DOHH2 (cell line): ENCODE measurements around the gene TMEM107.

ENCODE experiments used
- H3F3A ChIP-seq: fragments of 200-600 bp; sonication (generic), shearing (Covaris generic); 2 replicates; pipeline ENCODE4 v1.6.0; 2016; ENCODE audit warnings: antibody characterized with exemption, mild to moderate bottlenecking; ENCODE audit not compliant: control insufficient read depth, insufficient read depth
- H3K27ac ChIP-seq: fragments of 200-600 bp; sonication (generic); 2 replicates; pipeline ENCODE4 v1.5.1; 2014; ENCODE audit warnings: low read depth, mild to moderate bottlenecking, low read length, moderate library complexity
- H3K27me3 ChIP-seq: fragments of 200-600 bp; sonication (generic); 2 replicates; pipeline ENCODE4 v1.6.1; 2014; ENCODE audit warnings: mild to moderate bottlenecking, low read length, mixed read lengths; ENCODE audit not compliant: control insufficient read depth
- H3K36me3 ChIP-seq: fragments of 200-600 bp; sonication (generic); 2 replicates; pipeline ENCODE4 v1.6.1; 2014; ENCODE audit warnings: mild to moderate bottlenecking, low read length, moderate library complexity, mixed read lengths; ENCODE audit not compliant: control insufficient read depth
- H3K4me1 ChIP-seq: fragments of 200-600 bp; sonication (generic); 2 replicates; pipeline ENCODE4 v1.6.1; 2014; ENCODE audit warnings: mild to moderate bottlenecking, low read length, mixed read lengths; ENCODE audit not compliant: control insufficient read depth
- H3K4me2 ChIP-seq: fragments of 200-600 bp; sonication (generic); 2 replicates; pipeline ENCODE4 v1.6.0; 2014; ENCODE audit warnings: mild to moderate bottlenecking, low read length, moderate library complexity
- H3K4me3 ChIP-seq: fragments of 200-600 bp; sonication (generic); 2 replicates; pipeline ENCODE4 v1.5.1; 2014; ENCODE audit warnings: mild to moderate bottlenecking, low read length, mixed read lengths
- H3K79me2 ChIP-seq: fragments of 200-600 bp; sonication (generic); 2 replicates; pipeline ENCODE4 v1.6.1; 2014; ENCODE audit warnings: mild to moderate bottlenecking, low read length, mixed read lengths; ENCODE audit not compliant: control insufficient read depth
- H3K9me2 ChIP-seq: fragments of 200-600 bp; sonication (generic); replicated peaks from 2 replicates; pipeline ENCODE4 v1.6.1; 2014; ENCODE audit warnings: mild to moderate bottlenecking, low read length, mixed read lengths; ENCODE audit not compliant: control insufficient read depth
- H3K9me3 ChIP-seq: fragments of 200-600 bp; sonication (generic); 2 replicates; pipeline ENCODE4 v1.6.1; 2014; ENCODE audit warnings: antibody characterized with exemption, low read length, mixed read lengths; ENCODE audit not compliant: control insufficient read depth, insufficient read depth
- H4K20me1 ChIP-seq: fragments of 200-600 bp; sonication (generic); 2 replicates; pipeline ENCODE4 v1.6.0; 2014; ENCODE audit warnings: low read depth, mild to moderate bottlenecking, antibody characterized with exemption, low read length, moderate library complexity; ENCODE audit not compliant: control insufficient read depth, insufficient read depth
- EZH2phosphoT487 ChIP-seq: fragments of 200-600 bp; sonication (generic); IDR thresholded peaks from 2 replicates; pipeline ENCODE4 v1.6.1; 2017; ENCODE audit warnings: borderline replicate concordance, mild to moderate bottlenecking, antibody characterized with exemption, low read length, moderate library complexity, mixed read lengths
- TF ChIP-seq, protein P1 (sequence below): fragments of 200-600 bp; sonication (generic); IDR thresholded peaks from one replicate; pipeline ENCODE4 v1.5.1; 2014; ENCODE audit warnings: antibody characterized with exemption, mild to moderate bottlenecking, low read depth, low read length; ENCODE audit not compliant: poor library complexity, severe bottlenecking

The TMEM107 gene

DNA sequence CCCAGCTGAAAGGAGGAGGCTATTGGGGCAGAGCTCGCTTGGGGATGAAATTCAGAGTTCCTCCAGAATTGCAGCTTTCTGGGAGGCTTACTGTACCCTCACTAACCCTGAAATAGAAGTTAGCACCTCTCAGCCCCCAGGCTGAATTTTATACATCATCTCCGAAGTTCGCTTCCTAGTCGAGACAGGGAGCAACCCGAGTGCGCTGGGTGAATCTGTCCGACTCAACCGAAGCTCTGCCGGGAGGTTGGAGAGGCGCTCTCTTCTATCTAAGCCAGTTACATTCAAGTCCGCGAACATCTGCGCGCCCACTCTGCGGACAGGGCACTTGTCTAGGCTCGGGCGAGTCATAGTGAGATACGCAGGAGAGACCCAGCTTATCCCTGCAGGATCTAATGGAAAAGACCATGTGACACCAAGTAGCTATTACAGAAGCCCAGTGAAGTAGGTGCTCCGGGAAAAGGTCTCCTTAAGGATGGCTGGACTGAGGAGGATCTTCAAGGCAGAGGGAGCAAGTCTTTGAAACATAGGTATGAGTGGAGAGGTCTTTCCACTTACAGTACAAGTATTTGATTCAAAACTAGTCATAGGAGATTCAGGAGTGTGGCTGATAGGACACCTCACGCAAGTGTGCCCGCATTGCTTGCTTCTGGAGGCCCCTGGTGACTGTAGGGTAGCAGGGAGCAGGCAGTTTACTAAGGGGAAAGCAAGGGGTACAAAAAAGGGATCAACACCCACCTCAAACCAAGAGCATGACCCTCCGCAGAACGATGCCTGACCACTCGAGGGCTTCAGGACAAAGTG is 51.6 kb downstream of the TMEM107 start:
- H3K27me3 ChIP-seq = peaks cover 52% of the 10 kb centered on the region
- no peaks in the 10 kb centered on the region for H3K9me2 ChIP-seq

GRCh38 chr17:8123695-8124349 is 52.4 kb downstream of the TMEM107 start, which contains the start of gene HES7:
Gene HES7 (minus strand): TSS chr17:8124106. CDS start chr17:8124084, 22 bp downstream.
- H3K4me3 ChIP-seq = peak within 1 kb of the TSS; percentile 80
- H3K4me1 ChIP-seq = peaks cover 63% of the 10 kb centered on the region
- peak within 1 kb of the TSS; percentile 98 for H3K4me2 ChIP-seq
- no peaks in the 10 kb centered on the region for H3K36me3 ChIP-seq
- no peak within 1 kb of the TSS for H3K27ac ChIP-seq
- no peaks in the 10 kb centered on the region for H3K79me2 ChIP-seq
- TF ChIP-seq, protein P1, sequence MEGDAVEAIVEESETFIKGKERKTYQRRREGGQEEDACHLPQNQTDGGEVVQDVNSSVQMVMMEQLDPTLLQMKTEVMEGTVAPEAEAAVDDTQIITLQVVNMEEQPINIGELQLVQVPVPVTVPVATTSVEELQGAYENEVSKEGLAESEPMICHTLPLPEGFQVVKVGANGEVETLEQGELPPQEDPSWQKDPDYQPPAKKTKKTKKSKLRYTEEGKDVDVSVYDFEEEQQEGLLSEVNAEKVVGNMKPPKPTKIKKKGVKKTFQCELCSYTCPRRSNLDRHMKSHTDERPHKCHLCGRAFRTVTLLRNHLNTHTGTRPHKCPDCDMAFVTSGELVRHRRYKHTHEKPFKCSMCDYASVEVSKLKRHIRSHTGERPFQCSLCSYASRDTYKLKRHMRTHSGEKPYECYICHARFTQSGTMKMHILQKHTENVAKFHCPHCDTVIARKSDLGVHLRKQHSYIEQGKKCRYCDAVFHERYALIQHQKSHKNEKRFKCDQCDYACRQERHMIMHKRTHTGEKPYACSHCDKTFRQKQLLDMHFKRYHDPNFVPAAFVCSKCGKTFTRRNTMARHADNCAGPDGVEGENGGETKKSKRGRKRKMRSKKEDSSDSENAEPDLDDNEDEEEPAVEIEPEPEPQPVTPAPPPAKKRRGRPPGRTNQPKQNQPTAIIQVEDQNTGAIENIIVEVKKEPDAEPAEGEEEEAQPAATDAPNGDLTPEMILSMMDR = no peak
- peak; percentile 7 for TF ChIP-seq EZH2phosphoT487
- peaks cover 50% of the 10 kb centered on the region for H3K27me3 ChIP-seq
- H4K20me1 ChIP-seq = 0 out of 2 replicates have a peak, but pooled peaks cover 7% of the 10 kb centered on the region
- H3K9me2 ChIP-seq = no peaks in the 10 kb centered on the region
- peaks cover 31% of the 10 kb centered on the region for H3F3A ChIP-seq
- H3K9me3 ChIP-seq = no peaks in the 10 kb centered on the region

More for the DNA sequence above, 51.6 kb downstream of the TMEM107 start:
- no peak; the same call in 1 of the 2 replicates for TF ChIP-seq EZH2phosphoT487
- TF ChIP-seq, protein P1 = no peak
- 0 out of 2 replicates have a peak, but pooled peaks cover 7% of the 10 kb centered on the region for H4K20me1 ChIP-seq
- no peaks in the 10 kb centered on the region for H3K9me3 ChIP-seq
- no peaks in the 10 kb centered on the region for H3K36me3 ChIP-seq
- H3K4me2 ChIP-seq = peak overlapping the region; percentile 98
- peaks cover 63% of the 10 kb centered on the region for H3K4me1 ChIP-seq
- H3K79me2 ChIP-seq = no peaks in the 10 kb centered on the region
- H3F3A ChIP-seq = peaks cover 26% of the 10 kb centered on the region
- H3K27ac ChIP-seq = no peak overlapping the region
- H3K4me3 ChIP-seq = peak overlapping the region; percentile 80

- Histone ChIP-seq H3K4me3 (peak overlapping the region; percentile 80), H3K9me3 (no peaks in the 10 kb centered on the region), H3F3A (peaks cover 31% of the 10 kb centered on the region), H3K79me2 (no peaks in the 10 kb centered on the region), H3K27me3 (peaks cover 48% of the 10 kb centered on the region), H3K27ac (no peak overlapping the region), H3K9me2 (no peaks in the 10 kb centered on the region), H3K36me3 (no peaks in the 10 kb centered on the region), H3K4me1 (peaks cover 67% of the 10 kb centered on the region), H3K4me2 (peak overlapping the region; percentile 98), H4K20me1 (0 out of 2 replicates have a peak, but pooled peaks cover 7% of the 10 kb centered on the region)
- TF ChIP-seq EZH2phosphoT487 = peak; percentile 72
- TF ChIP-seq, protein P1 = no peak
Measured at GRCh38 chr17:8122924-8123694, 53.1 kb downstream of the TMEM107 start.
